Measurements from ENCODE around the gene C1orf159. TPM values are rescaled to one million over a fixed set of nuclear protein-coding genes. Genes with fewer than 3 reads are reported as not detected.

Gene C1orf159
- polyA plus RNA-seq, 2 of the 4 experiments (the other 2 are of a cell fraction) = 4.0 to 10.2 TPM

GRCh38 chr1:1040004-1040991, 75.6 kb downstream of the C1orf159 start:
- no peak overlapping the region for H3K4me3 ChIP-seq
- no peak for FAIRE-seq

GRCh38 chr1:1039145-1039910, 76.6 kb downstream of the C1orf159 start:
- ChIA-PET CTCF (interaction anchor here (1.4 to 4.7 kb wide), 8 partner anchors 14 to 56 kb away, joined by 4 to 32 read pairs (median 6); partner anchors contain the start of gene ISG15), POLR2A (no interaction called here)
- DNase-seq (ENCODE audit: low read depth in 1 of 2, low spot score in 1 of 2) (no peak), ATAC-seq (no peak), FAIRE-seq (no peak)
- no peak overlapping the region; the same call in 2 of the 3 replicates for H3K4me2 ChIP-seq
- no peak overlapping the region for H3K4me3 ChIP-seq
- no peaks in the 10 kb centered on the region for H3K9me3 ChIP-seq
- TF ChIP-seq SREBF2 (IDR thresholded peaks at IDR 0.05) (no peak), ZC3H11A (IDR thresholded peaks at IDR 0.05) (no peak), POLR2AphosphoS2 (conservative IDR thresholded peaks at IDR 0.05; ENCODE audit: low read length) (no peak), RCOR1 (IDR thresholded peaks at IDR 0.05; ENCODE audit: low read depth, low read length) (no peak), ZSCAN20 (CRISPR knock-in tag; IDR thresholded peaks at IDR 0.05) (no peak), HOXA7 (CRISPR knock-in tag; IDR thresholded peaks at IDR 0.05) (no peak), REST (IDR thresholded peaks at IDR 0.05) (no peak), CHD4 (IDR thresholded peaks at IDR 0.05; ENCODE audit: borderline replicate concordance) (no peak), SMC3 (IDR thresholded peaks at IDR 0.05) (no peak), HES2 (IDR thresholded peaks at IDR 0.05) (no peak), CHD2 (IDR thresholded peaks at IDR 0.05; ENCODE audit: low read length, partially characterized antibody) (no peak), FOSL2 (IDR thresholded peaks at IDR 0.05) (no peak), FOSL2 (CRISPR knock-in tag; IDR thresholded peaks at IDR 0.05) (no peak), EHF (CRISPR knock-in tag; IDR thresholded peaks at IDR 0.05) (no peak), RARB (CRISPR knock-in tag; IDR thresholded peaks at IDR 0.05) (no peak), HOXB13 (CRISPR knock-in tag; IDR thresholded peaks at IDR 0.05; ENCODE audit: low read depth) (no peak), MAZ (IDR thresholded peaks at IDR 0.05; ENCODE audit: borderline replicate concordance, low read depth, low read length) (no peak), CBX8 (IDR thresholded peaks at IDR 0.05) (no peak), TP53 (CRISPR knock-in tag; IDR thresholded peaks at IDR 0.05) (no peak), KDM5A (IDR thresholded peaks at IDR 0.05) (no peak)
- peaks cover 9% of the 10 kb centered on the region for H3K4me1 ChIP-seq
- H3K27ac ChIP-seq = no peak overlapping the region
- 82% methylated on average over 14 of the region's 17 CpGs for WGBS (ENCODE audit: missing lambda C conversion rate)

More at GRCh38 chr1:1040004-1040991, 75.6 kb downstream of the C1orf159 start:
- ATAC-seq = peak; percentile 58 to 79
- 83% methylated on average over 39 of the region's 99 CpGs for WGBS (ENCODE audit: missing lambda C conversion rate)
- peak overlapping the region; percentile 51 for H3K4me2 ChIP-seq
- CTCF ChIA-PET = interaction anchor here (0.6 to 4.7 kb wide), 10 partner anchors 15 to 98 kb away, joined by 3 to 32 read pairs (median 6); partner anchors contain the start of gene ISG15
- no peaks in the 10 kb centered on the region for H3K9me3 ChIP-seq
- POLR2A ChIA-PET = no interaction called here
- peak overlapping the region in 1 of 2 experiments; percentile 74; a peak in 4 of 6 replicates for H3K27ac ChIP-seq
- DNase-seq (ENCODE audit: low read depth in 1 of 2, low spot score in 1 of 2) = peak in 1 of 2 experiments; percentile 74
- no peak for TF ChIP-seq CHD2 (IDR thresholded peaks at IDR 0.05; ENCODE audit: low read length, partially characterized antibody)
- peaks cover 9% of the 10 kb centered on the region for H3K4me1 ChIP-seq
